Mesenteric fat pad (tissue), 1 donor: ENCODE data around the gene EIF4G2. TPM values are rescaled to one million over a fixed set of nuclear protein-coding genes. Genes with fewer than 3 reads are reported as not detected.

Source experiments
- DNase-seq: peaks from one replicate; pipeline ENCODE4 v3.0.0-alpha.2; 2020; ENCODE audit warnings: low spot score
- total RNA-seq: library from RNA; stranded (reverse); fragmentation: NEBNext Ultra II Directional; extraction: Animal tissue kit (Norgen Biotek cat#: 25700); gene quantifications from one replicate; pipeline ENCODE4 v1.2.1, GENCODE V29; 2021
- donor health status: DM: yes; HTN: yes; CAD: no.

EIF4G2 gene
- total RNA-seq, 1 donor from 2014 or later = 854 TPM

GRCh38 chr11:10777806-10778205 lies 30.9 kb downstream of the EIF4G2 start:
- no peak for DNase-seq

DNA sequence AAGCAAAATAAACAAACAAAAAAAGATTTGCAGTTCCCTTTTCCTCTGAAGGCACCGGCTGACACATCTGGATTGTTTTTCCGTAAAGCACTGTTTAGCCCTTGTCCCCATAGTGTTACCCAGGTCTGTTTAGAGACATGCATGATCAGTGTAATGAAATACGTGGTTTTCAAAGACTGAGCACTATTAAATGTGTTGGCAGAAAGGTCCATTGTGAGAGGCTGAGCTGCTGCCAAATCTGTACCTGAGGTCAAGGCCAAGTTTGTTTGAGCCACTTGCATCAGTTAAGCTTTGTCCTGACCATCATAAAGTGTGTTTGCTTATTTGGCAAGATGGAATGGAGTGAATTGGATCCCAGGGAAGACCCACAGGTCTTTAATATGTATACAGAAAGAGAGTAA lies 31.3 kb downstream of the EIF4G2 start:
- DNase-seq = no peak

GRCh38 chr11:10774811-10775210 lies 33.9 kb downstream of the EIF4G2 start:
- no peak for DNase-seq

DNA sequence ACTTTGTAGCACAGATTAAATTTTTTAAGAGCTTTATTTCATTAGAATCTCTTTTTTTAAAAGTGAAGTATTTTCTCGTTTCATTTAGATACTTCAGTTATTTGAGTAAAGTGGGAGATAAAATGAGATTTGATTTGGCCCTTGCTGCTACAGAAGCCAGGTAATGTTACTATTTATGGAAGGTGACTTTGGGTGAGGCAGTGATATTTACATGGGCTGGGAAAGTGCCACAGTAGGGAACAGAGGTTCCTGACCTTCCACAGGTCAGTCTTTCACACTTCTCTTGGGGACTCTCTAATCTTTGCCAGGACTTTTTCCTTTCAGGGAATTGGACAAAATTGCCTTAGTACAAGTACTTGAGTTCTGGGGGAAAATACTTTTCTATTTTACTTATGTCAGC lies 37.3 kb downstream of the EIF4G2 start:
- no peak for DNase-seq

GRCh38 chr11:10770626-10771254 lies 38.0 kb downstream of the EIF4G2 start:
- no peak for DNase-seq

- DNase-seq = no peak
These were observed 44.3 kb downstream of the EIF4G2 start for GRCh38 chr11:10764412-10764811.

- no peak for DNase-seq
These were observed 45.0 kb downstream of the EIF4G2 start for GRCh38 chr11:10763766-10764165.

DNA sequence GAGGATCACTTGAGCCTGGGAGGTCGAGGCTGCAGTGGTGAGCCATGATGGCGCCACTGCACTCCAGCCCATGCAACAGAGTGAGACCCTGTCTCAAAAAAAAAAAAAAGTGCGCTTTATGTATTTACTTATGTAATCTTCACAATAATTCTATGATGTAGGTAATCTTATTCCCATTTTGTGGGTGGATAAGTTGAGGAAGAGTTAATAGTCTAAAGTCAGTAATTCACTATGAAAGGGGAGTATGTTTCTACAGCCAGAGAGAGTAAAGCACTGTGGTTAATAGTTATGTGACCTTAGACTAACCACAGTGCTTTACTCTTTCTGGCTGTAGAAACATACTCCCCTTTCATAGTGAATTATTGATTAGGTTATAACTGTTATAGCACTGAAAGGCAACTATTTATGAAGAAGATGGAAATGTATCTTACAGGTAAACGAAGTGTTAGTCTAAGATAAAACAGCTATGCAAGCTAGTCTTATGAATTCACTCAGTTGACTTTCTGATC lies 45.8 kb downstream of the EIF4G2 start:
- DNase-seq = no peak

DNA sequence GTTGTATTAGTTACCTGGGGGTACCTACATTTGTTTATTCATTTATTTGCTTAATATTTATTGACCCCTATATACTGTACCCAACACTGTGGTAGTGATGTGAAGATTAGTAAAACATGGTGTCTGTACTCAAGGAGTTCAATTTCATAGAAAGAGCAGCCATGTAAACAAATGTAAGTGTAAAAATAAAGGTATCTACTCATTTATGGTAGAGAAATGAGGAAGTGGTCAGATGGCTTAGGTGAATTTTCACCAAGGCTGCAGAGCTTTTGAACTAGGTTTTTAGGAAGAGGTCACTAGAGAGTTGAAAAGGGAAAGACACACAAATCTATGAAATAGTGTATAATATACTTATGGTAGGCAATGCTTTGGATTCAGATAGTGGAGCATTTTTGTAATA lies 46.5 kb downstream of the EIF4G2 start:
- DNase-seq = no peak

- DNase-seq = no peak
These were observed 47.5 kb downstream of the EIF4G2 start for GRCh38 chr11:10761085-10761698.

- no peak for DNase-seq
These were observed 49.8 kb downstream of the EIF4G2 start for GRCh38 chr11:10758957-10759356.

GRCh38 chr11:10752486-10752885 lies 56.2 kb downstream of the EIF4G2 start:
- no peak for DNase-seq

DNA sequence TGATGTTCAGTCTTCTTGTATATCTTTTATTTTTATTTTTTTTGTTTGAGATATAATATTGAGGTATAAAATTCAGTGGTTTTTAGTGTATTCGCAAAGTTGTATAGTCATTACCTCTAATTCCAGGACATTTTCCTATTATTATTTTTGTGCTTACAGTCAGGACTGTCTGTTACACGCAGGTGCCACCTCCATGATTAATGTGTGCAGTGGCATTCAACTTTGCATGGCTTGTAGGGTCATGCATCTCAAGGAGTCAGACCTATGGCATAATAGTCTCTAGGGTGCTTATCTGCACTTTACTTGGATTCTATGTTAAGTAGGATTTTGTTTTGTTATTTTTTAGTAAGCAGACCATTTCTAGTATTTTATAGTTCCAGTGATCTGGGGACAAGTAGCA lies 56.7 kb downstream of the EIF4G2 start:
- no peak for DNase-seq

GRCh38 chr11:10751581-10751940 lies 57.2 kb downstream of the EIF4G2 start:
- no peak for DNase-seq

DNA sequence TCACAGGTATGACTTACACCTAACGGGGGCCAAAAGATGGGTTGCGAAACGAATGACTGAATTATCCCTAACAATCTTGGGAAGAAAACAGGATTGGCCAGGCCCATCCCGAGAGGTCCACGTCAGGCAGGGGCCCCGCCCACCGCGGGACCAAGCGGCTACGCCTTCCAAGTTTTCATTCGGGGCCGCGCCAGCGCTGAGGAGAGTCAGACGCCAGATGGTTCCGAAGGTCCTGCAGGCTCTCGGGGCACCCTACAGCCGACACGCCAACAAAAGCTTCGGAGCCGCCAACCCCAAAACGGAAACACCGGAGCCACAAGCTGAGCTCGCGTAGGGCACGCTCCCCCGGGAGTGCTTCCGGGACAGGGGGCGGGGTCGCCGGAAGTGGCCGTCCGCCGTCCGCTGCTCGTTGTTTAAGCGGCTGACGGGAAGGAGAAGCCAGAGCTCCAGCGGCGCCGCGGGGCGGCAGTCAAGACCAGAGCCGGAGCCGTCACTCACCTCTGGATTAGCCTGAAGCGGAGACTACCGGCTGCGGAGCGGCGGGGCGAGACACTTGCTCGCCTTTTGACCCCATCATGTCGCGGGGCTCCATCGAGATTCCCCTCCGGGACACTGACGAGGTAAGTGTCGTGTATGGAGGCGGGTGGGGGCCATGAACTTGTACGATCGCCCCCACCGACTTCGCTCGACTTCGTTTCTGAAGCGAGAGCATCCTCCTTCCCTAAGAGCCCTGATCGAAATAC lies 57.7 kb downstream of the EIF4G2 start, which contains the start of gene CTR9:
Gene CTR9, plus strand, starts transcription at position 409 of the 743 bp plus-strand sequence. Its CDS starts 167 bp downstream, at position 576.
- DNase-seq = peak; percentile 99

DNA sequence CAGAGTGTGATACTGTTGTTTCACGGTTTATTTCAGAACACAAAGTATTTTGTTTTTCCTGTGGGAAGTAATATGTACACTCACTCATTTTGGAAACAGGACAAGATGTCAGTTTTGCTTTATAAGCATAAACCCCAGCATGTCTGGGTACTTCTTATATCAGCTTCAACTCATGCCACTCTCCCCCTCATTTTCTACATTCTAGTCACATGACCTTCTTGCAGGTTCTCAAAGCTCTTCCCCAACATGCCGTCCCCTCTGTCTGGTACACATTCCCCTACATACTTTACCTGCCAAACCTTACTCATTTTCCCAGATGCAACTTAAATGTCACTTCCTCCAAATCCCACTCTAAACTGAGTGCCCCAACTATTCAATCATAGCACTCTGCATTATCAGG lies 59.2 kb downstream of the EIF4G2 start:
- DNase-seq = no peak

- DNase-seq = no peak
These were observed 61.0 kb downstream of the EIF4G2 start for GRCh38 chr11:10747733-10748132.

Other genes with a start within 250 kb of the EIF4G2 start
- gene LYVE1, start 240.3 kb downstream of the EIF4G2 start, total RNA-seq = 352 TPM
- 24.8 TPM for gene IRAG1, start 115.2 kb downstream of the EIF4G2 start, total RNA-seq
- 32.5 TPM for gene CTR9, start 57.7 kb downstream of the EIF4G2 start, total RNA-seq
- gene ZBED5, start 49.1 kb upstream of the EIF4G2 start, total RNA-seq = 25.9 TPM